GM12878 (cell line): ENCODE measurements around the gene BACE2. TPM values are rescaled to one million over a fixed set of nuclear protein-coding genes. Genes with fewer than 3 reads are reported as not detected.

ENCODE experiments used
- ATAC-seq: fragments of 200-7000 bp; cut with Tn5 transposase; 3 replicates; pipeline ENCODE4 v1.9.1; 2020; ENCODE audit warnings: mild to moderate bottlenecking, moderate library complexity
- BruUV-seq: library from RNA; stranded (reverse); fragments of 400-500 nt; replicated peaks from 2 replicates; lab custom pipeline; 2021; lab: Mats Ljungman, UMichigan
- CTCF ChIA-PET: fragments of 300-600 bp; sonication (Branson Sonifier 250); formaldehyde crosslinking; extraction: SDS; loops from one replicate; lab custom pipeline; 2021; ENCODE audit warnings: inconsistent platforms; lab: Yijun Ruan, JAX
- POLR2A ChIA-PET: fragments of 350-600 bp; formaldehyde crosslinking; extraction: SDS; loops from one replicate; lab custom pipeline; 2021; ENCODE audit warnings: inconsistent platforms; lab: Charles Lee
- RAD21 ChIA-PET: fragments of 300-600 bp; sonication (Branson Sonifier 250); formaldehyde crosslinking; loops from one replicate; lab custom pipeline; 2023; ENCODE audit warnings: antibody characterized with exemption; ENCODE audit not compliant: unreplicated experiment; lab: Charles Lee
- SMC1A ChIA-PET: fragments of 300-600 bp; sonication (Branson Sonifier 250); formaldehyde crosslinking; loops from one replicate; lab custom pipeline; 2023; ENCODE audit not compliant: unreplicated experiment, uncharacterized antibody; lab: Charles Lee
- DNase-seq: peaks from one replicate; pipeline ENCODE4 v3.0.0-alpha.2; 2011; ENCODE audit warnings: low read depth, low spot score
- FAIRE-seq: peaks from 3 replicates; lab custom pipeline; 2011; peaks lifted over from hg19 to GRCh38; lab: Jason Lieb, UNC
- H2AFZ ChIP-seq: 2 replicates; pipeline ENCODE4 v1.6.0; 2011; ENCODE audit warnings: low read depth, low read length, control low read depth; ENCODE audit not compliant: control insufficient read depth
- H3K27ac ChIP-seq: 2 replicates; pipeline ENCODE4 v1.5.1; 2011; ENCODE audit warnings: control low read depth; ENCODE audit not compliant: control insufficient read depth, insufficient read depth
- H3K27me3 ChIP-seq, 2 experiments: replicated peaks in 1 of 2; 2 replicates each; pipeline versions ENCODE4 v1.6.0 to v1.6.1; 2011; ENCODE audit warnings: low read length in 1 of 2; ENCODE audit not compliant: control insufficient read depth in 2 of 2, insufficient read depth in 2 of 2
- H3K36me3 ChIP-seq, 2 experiments: 2 replicates each; pipeline ENCODE4 v1.5.1; 2011; ENCODE audit warnings: low read length in 1 of 2; ENCODE audit not compliant: control insufficient read depth in 2 of 2, insufficient read depth in 2 of 2
- H3K4me1 ChIP-seq: 2 replicates; pipeline ENCODE4 v1.6.1; 2011; ENCODE audit warnings: mild to moderate bottlenecking, low read length, moderate library complexity, mixed read lengths; ENCODE audit not compliant: control insufficient read depth, insufficient read depth
- H3K4me2 ChIP-seq: 2 replicates; pipeline ENCODE4 v1.6.0; 2011; ENCODE audit warnings: control low read depth; ENCODE audit not compliant: control insufficient read depth, insufficient read depth
- H3K4me3 ChIP-seq: fragments of 200-600 bp; sonication (generic); 2 replicates; pipeline ENCODE4 v1.5.1; 2016
- H3K79me2 ChIP-seq: 2 replicates; pipeline ENCODE4 v1.6.0; 2011; ENCODE audit warnings: low read length; ENCODE audit not compliant: control insufficient read depth, insufficient read depth
- H3K9ac ChIP-seq: 2 replicates; pipeline ENCODE4 v1.8.0; 2011; ENCODE audit warnings: low read length, control low read depth, mixed read lengths; ENCODE audit not compliant: control insufficient read depth, insufficient read depth
- H3K9me3 ChIP-seq: replicated peaks from 3 replicates; pipeline ENCODE4 v1.5.1; 2011; ENCODE audit warnings: mild to moderate bottlenecking, low read length; ENCODE audit not compliant: control insufficient read depth, insufficient read depth
- H4K20me1 ChIP-seq: 2 replicates; pipeline ENCODE4 v1.6.0; 2011; ENCODE audit not compliant: control insufficient read depth, insufficient read depth
- BCLAF1 ChIP-seq: fragments of 450-650 bp; IDR thresholded peaks from 2 replicates; pipeline ENCODE4 v1.6.1; 2017; ENCODE audit warnings: antibody characterized with exemption, mild to moderate bottlenecking, moderate library complexity
- BHLHE40 ChIP-seq, 2 experiments: fragments of 450-650 bp in 1 of 2; IDR thresholded peaks; 2 replicates each; pipeline ENCODE4 v1.6.1; 2011 to 2017; ENCODE audit warnings: low read depth in 2 of 2, borderline replicate concordance in 1 of 2, improper control_type of control experiment in 1 of 2, low read length in 1 of 2, mild to moderate bottlenecking in 1 of 2
- CREB1 ChIP-seq: IDR thresholded peaks from 2 replicates; pipeline ENCODE4 v1.6.1; 2012; ENCODE audit warnings: low read depth, mild to moderate bottlenecking, inconsistent platforms
- CTCF ChIP-seq, 3 experiments: IDR thresholded peaks in 2 of 3; conservative IDR thresholded peaks in 1 of 3; 2 replicates each; pipeline ENCODE4 v1.5.1; 2011; ENCODE audit warnings: low read depth in 3 of 3, low read length in 3 of 3, mild to moderate bottlenecking in 3 of 3, control low read depth in 2 of 3, moderate library complexity in 2 of 3, inconsistent platforms in 1 of 3, mixed read lengths in 1 of 3; ENCODE audit not compliant: control insufficient read depth in 2 of 3, insufficient read depth in 1 of 3; ENCODE audit errors: extremely low read depth in 1 of 3
- ESRRA ChIP-seq: IDR thresholded peaks from 2 replicates; pipeline ENCODE4 v1.6.1; 2012; ENCODE audit warnings: mild to moderate bottlenecking, low read length, improper control_type of control experiment
- MTA2 ChIP-seq: fragments of 450-650 bp; IDR thresholded peaks from 2 replicates; pipeline ENCODE4 v1.6.1; 2016; ENCODE audit warnings: low read depth, mild to moderate bottlenecking, moderate library complexity
- NBN ChIP-seq: fragments of 450-650 bp; IDR thresholded peaks from 2 replicates; pipeline ENCODE4 v1.6.1; 2016
- POLR2AphosphoS5 ChIP-seq: IDR thresholded peaks from 2 replicates; pipeline ENCODE4 v1.6.1; 2011; ENCODE audit warnings: mild to moderate bottlenecking, low read length, inconsistent platforms
- SMC3 ChIP-seq: IDR thresholded peaks from 2 replicates; pipeline ENCODE4 v1.6.1; 2011; ENCODE audit warnings: low read length, improper control_type of control experiment, borderline replicate concordance
- STAT3 ChIP-seq: IDR thresholded peaks from 2 replicates; pipeline ENCODE4 v1.6.1; 2011; ENCODE audit warnings: low read depth, low read length, improper control_type of control experiment
- TAF1 ChIP-seq: IDR thresholded peaks from 2 replicates; pipeline ENCODE4 v1.6.1; 2011; ENCODE audit warnings: mild to moderate bottlenecking, low read depth, low read length, borderline replicate concordance
- TCF12 ChIP-seq: IDR thresholded peaks from 2 replicates; pipeline ENCODE4 v1.6.1; 2011; ENCODE audit warnings: low read depth, mild to moderate bottlenecking, low read length
- USF2 ChIP-seq: IDR thresholded peaks from 2 replicates; pipeline ENCODE4 v1.6.1; 2011; ENCODE audit warnings: low read depth, low read length, improper control_type of control experiment, borderline replicate concordance
- ZBTB4 ChIP-seq: fragments of 450-650 bp; formaldehyde crosslinking; IDR thresholded peaks from 2 replicates; pipeline ENCODE4 v1.4.0; 2022; ENCODE audit warnings: mild to moderate bottlenecking, moderate library complexity
- WGBS: methylation state at CpG from one replicate; pipeline ENCODE4 v1.1.6; 2016; ENCODE audit warnings: low lambda C conversion rate; ENCODE audit not compliant: insufficient replicate concordance, insufficient coverage; ENCODE audit errors: missing lambda C conversion rate; 5-methylcytosine and 5-hydroxymethylcytosine counted together
- in situ Hi-C: fragments of 300-500 bp; cut with MboI; formaldehyde crosslinking; loops from 9 replicates; pipeline ENCODE4 v1.14.3; 2018; ENCODE audit warnings: mixed read lengths
- intact Hi-C: fragments of 100-400 bp; cut with micrococcal nuclease; formaldehyde crosslinking; loops from one replicate; pipeline ENCODE4 v1.14.2; 2022; ENCODE audit not compliant: unreplicated experiment
- polyA plus RNA-seq, 11 experiments: library from polyadenylated mRNA; depleted of rRNA in 4 of 11; unstranded in 6 of 11; stranded (reverse) in 5 of 11; fragments of >200 nt; fragmentation: Nextera tagmentation in 4 of 11; fragmentation: Illumina TruSeq in 1 of 11; extraction: Ambion mirVana in 4 of 11; extraction: Trizol in 1 of 11; gene quantifications; 1 replicate in 1 of 11; 2 replicates in 10 of 11; pipeline versions ENCODE4 v1.2.1 to v1.2.3, GENCODE V29; 2011 to 2016; ENCODE audit warnings: inconsistent platforms in 2 of 11, missing spikeins in 2 of 11, low read depth in 1 of 11
- total RNA-seq, 4 experiments: library from RNA; depleted of rRNA in 3 of 4; stranded (reverse); fragments of >200 nt in 3 of 4; fragmentation: Illumina TruSeq in 1 of 4; extraction: Trizol in 1 of 4; gene quantifications; 2 replicates each; pipeline versions ENCODE4 v1.2.1 to v1.2.3, GENCODE V29; 2013 to 2021

The BACE2 gene
- total and polyA plus RNA-seq, 10 of the 15 experiments (the other 5 are each of a cell fraction or from before 2014, with no cell fraction given), result 0.04 to 0.69 (median 0.18) TPM; not detected in 5

GRCh38 chr21:41280115-41280919 lies 112.4 kb downstream of the BACE2 start:
- intact Hi-C loops (loop anchor here (5.0 kb wide), 2 partner anchors 82 to 332 kb away; partner anchors contain the start of gene MX2), in situ Hi-C loops (no loop called here)
- no peak overlapping the region for H3K9ac ChIP-seq
- FAIRE-seq (no peak), DNase-seq (no peak), ATAC-seq (no peak)
- H3K4me2 ChIP-seq, result no peak overlapping the region
- WGBS, result 37% methylated on average over 18 of the region's 18 CpGs
- no peak overlapping the region for H3K4me3 ChIP-seq
- ChIA-PET CTCF (interaction anchor here (1.1 to 6.9 kb wide), 5 partner anchors 43 to 332 kb away, joined by 3 to 99 read pairs (median 42); partner anchors contain the start of gene MX2), POLR2A (no interaction called here), RAD21 (interaction anchor here (1.3 to 5.5 kb wide), 2 partner anchors 90 to 332 kb away, joined by 5 to 97 read pairs; no protein-coding TSS in a partner anchor), SMC1A (interaction anchor here (3.4 to 5.7 kb wide), 3 partner anchors 12 to 150 kb away, joined by 15 to 60 read pairs (median 19); no protein-coding TSS in a partner anchor)
- no peaks in the 10 kb centered on the region for H3K79me2 ChIP-seq
- no peaks in the 10 kb centered on the region for H4K20me1 ChIP-seq
- H3K27me3 ChIP-seq, result peaks cover 2 to 6% of the 10 kb centered on the region in 2 experiments
- no peaks in the 10 kb centered on the region for H3K4me1 ChIP-seq
- no peak overlapping the region for H3K27ac ChIP-seq
- no peaks in the 10 kb centered on the region for H3K9me3 ChIP-seq
- no peaks in the 10 kb centered on the region for H3K36me3 ChIP-seq
- TF ChIP-seq USF2 (no peak), ZBTB4 (CRISPR knock-in tag) (no peak), NBN (no peak), BCLAF1 (no peak), MTA2 (no peak), CREB1 (no peak), BHLHE40 (IDR thresholded peaks at IDR 0.05; ENCODE audit: borderline replicate concordance in 1 of 2, low read depth in 2 of 2, low read length in 1 of 2) (no peak), STAT3 (no peak), SMC3 (no peak), TCF12 (no peak), POLR2AphosphoS5 (no peak), TAF1 (no peak), ESRRA (no peak), CTCF (IDR thresholded peaks at IDR 0.05 in 2 of 3, conservative IDR thresholded peaks at IDR 0.05 in 1 of 3; ENCODE audit: control insufficient read depth in 2 of 3, extremely low read depth in 1 of 3, insufficient read depth in 1 of 3, low read depth in 3 of 3, low read length in 3 of 3) (no peak)
- no TSS peak for BruUV-seq
- no peak overlapping the region for H2AFZ ChIP-seq
